GM12801 (cell line): ENCODE data around the gene USP30.

Source experiments
- TF ChIP-seq, protein P1 (sequence below): IDR thresholded peaks from one replicate; pipeline ENCODE4 v1.5.1; 2011; ENCODE audit warnings: control low read depth; ENCODE audit not compliant: insufficient read length; ENCODE audit errors: extremely low read depth

Gene USP30

GRCh38 chr12:109082751-109083150, 30.4 kb downstream of the USP30 start:
- TF ChIP-seq, protein P1, sequence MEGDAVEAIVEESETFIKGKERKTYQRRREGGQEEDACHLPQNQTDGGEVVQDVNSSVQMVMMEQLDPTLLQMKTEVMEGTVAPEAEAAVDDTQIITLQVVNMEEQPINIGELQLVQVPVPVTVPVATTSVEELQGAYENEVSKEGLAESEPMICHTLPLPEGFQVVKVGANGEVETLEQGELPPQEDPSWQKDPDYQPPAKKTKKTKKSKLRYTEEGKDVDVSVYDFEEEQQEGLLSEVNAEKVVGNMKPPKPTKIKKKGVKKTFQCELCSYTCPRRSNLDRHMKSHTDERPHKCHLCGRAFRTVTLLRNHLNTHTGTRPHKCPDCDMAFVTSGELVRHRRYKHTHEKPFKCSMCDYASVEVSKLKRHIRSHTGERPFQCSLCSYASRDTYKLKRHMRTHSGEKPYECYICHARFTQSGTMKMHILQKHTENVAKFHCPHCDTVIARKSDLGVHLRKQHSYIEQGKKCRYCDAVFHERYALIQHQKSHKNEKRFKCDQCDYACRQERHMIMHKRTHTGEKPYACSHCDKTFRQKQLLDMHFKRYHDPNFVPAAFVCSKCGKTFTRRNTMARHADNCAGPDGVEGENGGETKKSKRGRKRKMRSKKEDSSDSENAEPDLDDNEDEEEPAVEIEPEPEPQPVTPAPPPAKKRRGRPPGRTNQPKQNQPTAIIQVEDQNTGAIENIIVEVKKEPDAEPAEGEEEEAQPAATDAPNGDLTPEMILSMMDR: no peak

DNA sequence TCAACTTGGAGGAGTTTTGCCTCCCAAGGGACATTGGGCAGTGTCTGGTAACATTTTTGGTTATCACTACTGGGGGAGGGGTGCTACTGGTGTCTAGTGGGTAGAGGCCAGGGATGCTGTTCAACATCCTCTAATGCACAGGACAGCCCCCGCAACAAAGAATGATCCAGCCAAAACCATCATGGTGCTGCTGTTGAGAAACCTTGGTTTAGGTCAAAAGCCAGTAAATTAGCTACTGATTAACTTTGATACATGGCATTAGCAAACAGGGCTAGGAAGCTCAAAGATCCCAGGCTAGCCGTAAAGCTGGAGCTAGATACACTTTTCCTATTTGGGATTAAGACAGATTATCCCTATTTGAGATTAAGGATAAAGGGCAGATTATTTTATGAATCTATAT, 32.0 kb downstream of the USP30 start:
- TF ChIP-seq, protein P1: no peak

- TF ChIP-seq, protein P1: no peak
Observed at GRCh38 chr12:109085590-109085989, 33.2 kb downstream of the USP30 start.

DNA sequence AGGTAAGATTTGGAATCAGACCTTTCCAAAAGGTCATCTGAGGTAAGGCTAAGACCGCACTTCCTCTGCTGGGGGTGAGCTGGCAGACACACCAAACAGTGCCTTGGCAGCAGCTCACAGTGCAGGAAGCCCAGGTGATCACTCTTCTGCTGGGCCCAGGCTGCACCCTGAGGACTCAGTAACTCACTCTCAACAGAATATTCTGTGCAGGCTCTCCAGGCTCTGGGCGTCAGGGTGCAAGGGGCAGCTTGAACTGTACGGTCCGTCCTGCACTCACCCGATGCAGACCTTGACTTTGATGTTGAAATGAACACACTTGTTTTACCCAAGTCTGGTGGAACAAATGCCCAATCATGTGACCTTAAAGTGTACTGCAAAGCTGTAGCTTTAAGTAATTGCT, 34.9 kb downstream of the USP30 start:
- TF ChIP-seq, protein P1: no peak

DNA sequence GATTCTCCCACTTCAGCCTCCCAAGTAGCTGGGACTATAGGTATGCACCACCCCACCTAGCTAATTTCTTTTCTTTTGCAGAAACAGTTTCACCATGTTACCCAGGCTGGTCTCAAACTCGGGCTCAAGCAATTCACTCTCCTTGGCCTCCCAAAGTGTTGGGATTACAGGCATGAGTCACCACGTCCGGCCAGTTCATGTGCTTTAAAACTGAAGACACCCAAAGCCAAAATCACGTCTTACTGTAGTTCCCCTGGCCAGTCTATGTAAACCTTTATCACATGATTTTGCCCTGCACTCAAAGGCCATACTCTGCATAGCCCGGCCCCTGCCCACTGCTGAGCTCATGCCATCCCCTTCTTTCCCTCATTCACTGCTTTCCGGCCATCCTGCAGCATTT, 36.4 kb downstream of the USP30 start:
- TF ChIP-seq, protein P1: no peak

- TF ChIP-seq, protein P1: no peak
Observed at GRCh38 chr12:109089683-109090082, 37.3 kb downstream of the USP30 start.

GRCh38 chr12:109092497-109093021, 40.2 kb downstream of the USP30 start:
- TF ChIP-seq, protein P1: no peak
